Measurements from ENCODE around the gene IQCH. TPM values are rescaled to one million over a fixed set of nuclear protein-coding genes. Genes with fewer than 3 reads are reported as not detected.

IQCH gene
- total and polyA plus RNA-seq, 2 of the 4 experiments (the other 2 are of a cell fraction), result 0.60 to 2.5 TPM

GRCh38 chr15:67547836-67548235 lies 293.2 kb downstream of the IQCH start:
- H3K4me3 ChIP-seq (ENCODE audit: insufficient read depth, low read depth, low read length), result no peak overlapping the region
- no peak overlapping the region for H2BK5ac ChIP-seq (ENCODE audit: low read depth, low read length, poor library complexity, severe bottlenecking)
- no TSS peak for BruUV-seq (replicated peaks)
- ATAC-seq (ENCODE audit: low read depth) (peak; percentile 7; the same call in 1 of the 2 replicates), DNase-seq (no peak)
- H3K56ac ChIP-seq (ENCODE audit: extremely low read depth, insufficient read depth, low read length), result no peak overlapping the region
- H2BK15ac ChIP-seq (ENCODE audit: low read depth, low read length), result no peak overlapping the region
- no peak overlapping the region for H3K4ac ChIP-seq (ENCODE audit: low read depth, low read length)
- ChIA-PET POLR2A (ENCODE audit: unreplicated experiment) (no interaction called here), CTCF (no interaction called here)
- in situ Hi-C loops (cut with MboI; ENCODE audit: low sequenced_read_pairs), result no loop called here
- peaks cover 7% of the 10 kb centered on the region; the same call in 1 of the 2 replicates for H4K20me1 ChIP-seq (ENCODE audit: insufficient read depth, low read length)
- no peaks in the 10 kb centered on the region for H3K9me3 ChIP-seq (ENCODE audit: control insufficient read depth, insufficient read depth, low read length)
- H2AK5ac ChIP-seq (ENCODE audit: low read depth, low read length), result no peak overlapping the region
- H3K4me1 ChIP-seq (ENCODE audit: control insufficient read depth, insufficient read depth, low read length), result peaks cover 14% of the 10 kb centered on the region
- no peak overlapping the region for H4K8ac ChIP-seq (ENCODE audit: low read depth in 2 of 2, low read length in 2 of 2)
- H3K9me1 ChIP-seq (ENCODE audit: insufficient read depth, low read length), result peaks cover 3% of the 10 kb centered on the region; the same call in 1 of the 2 replicates
- no CpG with 5 or more reads among the region's 3 CpGs for WGBS, 2 experiments (ENCODE audit: extremely low coverage in 2 of 2, insufficient read length in 1 of 2)
- no peak overlapping the region for H4K5ac ChIP-seq (ENCODE audit: low read depth, low read length)
- no peak overlapping the region for H3K18ac ChIP-seq (ENCODE audit: low read depth, low read length)
- no peak overlapping the region for H3K23ac ChIP-seq (ENCODE audit: low read depth, low read length)
- H3K27ac ChIP-seq (ENCODE audit: insufficient read depth, low read length), result peak overlapping the region; percentile 42; the same call in 1 of the 2 replicates
- H3K79me1 ChIP-seq (ENCODE audit: low read depth in 1 of 2, low read length in 2 of 2), result peaks cover 20 to 28% of the 10 kb centered on the region in 2 experiments
- intact Hi-C loops (cut with micrococcal nuclease), result no loop called here
- peaks cover 16% of the 10 kb centered on the region for H3K36me3 ChIP-seq (ENCODE audit: control insufficient read depth, insufficient read depth, low read length)
- H2BK20ac ChIP-seq (ENCODE audit: low read depth, low read length), result no peak overlapping the region
- no peak overlapping the region for H2AFZ ChIP-seq (replicated peaks; ENCODE audit: low read length, poor library complexity)
- H3K9ac ChIP-seq (ENCODE audit: low read depth, low read length), result no peak overlapping the region
- H3K4me2 ChIP-seq (ENCODE audit: low read depth, low read length), result peak overlapping the region; percentile 53
- H2BK120ac ChIP-seq (ENCODE audit: low read depth, low read length), result no peak overlapping the region
- no peak for TF ChIP-seq MAFK (IDR thresholded peaks at IDR 0.05; ENCODE audit: low read depth, low read length)
- no peak for TF ChIP-seq FOS (IDR thresholded peaks at IDR 0.05; ENCODE audit: low read depth, low read length)
- no peak for TF ChIP-seq CHD1 (IDR thresholded peaks at IDR 0.05; ENCODE audit: low read depth, low read length)
- no peak for TF ChIP-seq USF2 (IDR thresholded peaks at IDR 0.05; ENCODE audit: low read depth, low read length)
- TF ChIP-seq CEBPB (IDR thresholded peaks at IDR 0.05; ENCODE audit: low read depth, low read length), result no peak
- no peak for TF ChIP-seq MXI1 (IDR thresholded peaks at IDR 0.05; ENCODE audit: borderline replicate concordance, low read depth, low read length)
- TF ChIP-seq RCOR1 (IDR thresholded peaks at IDR 0.05; ENCODE audit: insufficient replicate concordance, low read length), result no peak
- TF ChIP-seq RFX5 (IDR thresholded peaks at IDR 0.05; ENCODE audit: low read depth, low read length), result no peak
- TF ChIP-seq ELK1 (IDR thresholded peaks at IDR 0.05; ENCODE audit: borderline replicate concordance, low read depth, low read length), result no peak
- no peak for TF ChIP-seq BHLHE40 (IDR thresholded peaks at IDR 0.05; ENCODE audit: low read depth, low read length)
- TF ChIP-seq SMC3 (IDR thresholded peaks at IDR 0.05; ENCODE audit: low read depth, low read length), result no peak
- TF ChIP-seq POLR2A (IDR thresholded peaks at IDR 0.05; ENCODE audit: low read depth, low read length), result no peak
- TF ChIP-seq RAD21 (IDR thresholded peaks at IDR 0.05; ENCODE audit: low read length), result no peak
- no peak for TF ChIP-seq CTCF (conservative IDR thresholded peaks at IDR 0.05; ENCODE audit: low read depth, low read length)
- no peak for TF ChIP-seq MAZ (IDR thresholded peaks at IDR 0.05; ENCODE audit: borderline replicate concordance, low read depth, low read length)
- TF ChIP-seq NFE2L2 (IDR thresholded peaks at IDR 0.05; ENCODE audit: low read depth, low read length), result no peak
- no peaks in the 10 kb centered on the region for H3K27me3 ChIP-seq (ENCODE audit: control insufficient read depth, insufficient read depth, low read length)
- H3K14ac ChIP-seq (replicated peaks; ENCODE audit: low read depth, low read length), result no peak overlapping the region
- no peak overlapping the region for H4K91ac ChIP-seq (ENCODE audit: insufficient read depth, low read depth, low read length)
- dilution Hi-C loops (cut with HindIII; ENCODE audit: low sequenced_read_pairs, unreplicated experiment), result no loop called here
- H2AK9ac ChIP-seq (replicated peaks; ENCODE audit: low read depth, low read length, poor library complexity), result no peak overlapping the region
